MM.1S (cell line): Measurements from ENCODE around the gene MAPRE3.

Experiments
- DNase-seq: peaks from one replicate; pipeline ENCODE4 v3.0.0-alpha.2; 2015
- H2AFZ ChIP-seq: fragments of 300-600 bp; sonication (generic); 2 replicates; pipeline ENCODE4 v1.6.0; 2016; ENCODE audit warnings: antibody characterized with exemption, low read length
- H3F3A ChIP-seq: fragments of 300-600 bp; sonication (generic); 2 replicates; pipeline ENCODE4 v1.6.1; 2016; ENCODE audit warnings: mild to moderate bottlenecking, antibody characterized with exemption, low read length, moderate library complexity, mixed read lengths; ENCODE audit not compliant: insufficient read depth
- H3K27ac ChIP-seq: fragments of 300-600 bp; sonication (generic); 2 replicates; pipeline ENCODE4 v1.5.1; 2016; ENCODE audit warnings: mild to moderate bottlenecking, low read length
- H3K27me3 ChIP-seq: fragments of 300-600 bp; sonication (generic); replicated peaks from 2 replicates; pipeline ENCODE4 v1.6.0; 2016; ENCODE audit warnings: low read length; ENCODE audit not compliant: insufficient read depth
- H3K36me3 ChIP-seq: fragments of 300-600 bp; sonication (generic); replicated peaks from 2 replicates; pipeline ENCODE4 v1.6.1; 2016; ENCODE audit warnings: mild to moderate bottlenecking, low read length, mixed read lengths; ENCODE audit not compliant: insufficient read depth
- H3K4me1 ChIP-seq: fragments of 300-600 bp; sonication (generic); 2 replicates; pipeline ENCODE4 v1.6.1; 2016; ENCODE audit warnings: low read length, mixed read lengths
- H3K4me2 ChIP-seq: fragments of 300-600 bp; sonication (generic); 2 replicates; pipeline ENCODE4 v1.6.0; 2016; ENCODE audit warnings: low read depth, low read length
- H3K4me3 ChIP-seq: fragments of 300-600 bp; sonication (generic); 2 replicates; pipeline ENCODE4 v1.5.1; 2016; ENCODE audit warnings: low read length, mixed read lengths
- H3K79me2 ChIP-seq: fragments of 300-600 bp; sonication (generic); 2 replicates; pipeline ENCODE4 v1.6.1; 2016; ENCODE audit warnings: mixed run types, low read length, mixed read lengths
- H3K9ac ChIP-seq: fragments of 300-600 bp; sonication (generic); 2 replicates; pipeline ENCODE4 v1.6.1; 2016; ENCODE audit warnings: low read length, mixed read lengths
- H3K9me2 ChIP-seq: fragments of 300-600 bp; sonication (generic); replicated peaks from 2 replicates; pipeline ENCODE4 v1.6.1; 2016; ENCODE audit warnings: mild to moderate bottlenecking, low read length, mixed read lengths; ENCODE audit not compliant: insufficient read depth
- H3K9me3 ChIP-seq: fragments of 300-600 bp; sonication (generic); replicated peaks from 2 replicates; pipeline ENCODE4 v1.6.1; 2016; ENCODE audit warnings: mild to moderate bottlenecking, low read length, mixed read lengths; ENCODE audit not compliant: insufficient read depth
- H4K20me1 ChIP-seq: fragments of 300-600 bp; sonication (generic); 2 replicates; pipeline ENCODE4 v1.6.1; 2016; ENCODE audit warnings: mild to moderate bottlenecking, low read length, moderate library complexity, mixed read lengths; ENCODE audit not compliant: insufficient read depth
- CTCF ChIP-seq: fragments of 300-600 bp; sonication (generic); IDR thresholded peaks from 2 replicates; pipeline ENCODE4 v1.5.1; 2016; ENCODE audit warnings: antibody characterized with exemption, low read length, mixed read lengths
- EZH2 ChIP-seq: fragments of 300-600 bp; sonication (generic); optimal IDR thresholded peaks from 2 replicates; pipeline ENCODE3; 2017; ENCODE audit warnings: low read depth, mild to moderate bottlenecking, antibody characterized with exemption, low read length, mixed read lengths
- EZH2phosphoT487 ChIP-seq: fragments of 300-600 bp; sonication (generic); IDR thresholded peaks from 2 replicates; pipeline ENCODE4 v1.6.1; 2018; ENCODE audit warnings: antibody characterized with exemption, low read length

The MAPRE3 gene

GRCh38 chr2:26994983-26995382, 24.5 kb downstream of the MAPRE3 start:
- DNase-seq: no peak
- Histone ChIP-seq H3K36me3 (no peaks in the 10 kb centered on the region), H3K4me3 (no peak overlapping the region), H3F3A (no peaks in the 10 kb centered on the region), H3K79me2 (no peaks in the 10 kb centered on the region), H2AFZ (no peak overlapping the region), H3K9me2 (no peaks in the 10 kb centered on the region), H3K9ac (no peak overlapping the region), H3K4me1 (no peaks in the 10 kb centered on the region), H4K20me1 (no peaks in the 10 kb centered on the region), H3K9me3 (no peaks in the 10 kb centered on the region), H3K4me2 (no peak overlapping the region), H3K27me3 (no peaks in the 10 kb centered on the region), H3K27ac (no peak overlapping the region)
- no peak for TF ChIP-seq EZH2
- TF ChIP-seq CTCF: no peak
- TF ChIP-seq EZH2phosphoT487: no peak

- Histone ChIP-seq H3K79me2 (no peaks in the 10 kb centered on the region), H3K4me1 (no peaks in the 10 kb centered on the region), H3K4me2 (no peak overlapping the region), H2AFZ (no peak overlapping the region), H3K9me2 (no peaks in the 10 kb centered on the region), H3K36me3 (no peaks in the 10 kb centered on the region), H3K4me3 (no peak overlapping the region), H3K9me3 (no peaks in the 10 kb centered on the region), H4K20me1 (no peaks in the 10 kb centered on the region), H3F3A (no peaks in the 10 kb centered on the region), H3K27ac (no peak overlapping the region), H3K27me3 (no peaks in the 10 kb centered on the region), H3K9ac (no peak overlapping the region)
- DNase-seq: no peak
- TF ChIP-seq EZH2 (no peak), EZH2phosphoT487 (no peak), CTCF (no peak)
These were observed 27.0 kb downstream of the MAPRE3 start for GRCh38 chr2:26997394-26997793.

DNA sequence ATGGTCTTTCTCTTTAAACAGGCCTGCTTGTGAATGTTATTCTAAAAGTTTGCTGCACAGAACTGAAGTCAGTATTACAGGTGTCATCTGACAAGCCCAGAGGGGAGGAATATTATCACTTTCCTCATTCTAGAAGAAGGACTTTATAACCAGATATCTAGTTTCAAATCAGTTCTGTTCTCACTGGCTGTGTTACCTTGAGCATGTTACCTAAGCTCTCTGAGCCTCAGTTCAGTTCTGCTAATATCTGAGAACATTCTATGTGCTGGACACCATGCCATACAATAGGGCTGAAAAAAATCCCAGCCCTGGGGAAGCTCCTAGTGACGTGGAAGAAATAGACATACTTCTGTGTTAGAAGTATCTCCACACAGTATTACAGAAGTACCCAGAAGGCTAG, 27.9 kb downstream of the MAPRE3 start:
- Histone ChIP-seq H3K4me1 (no peaks in the 10 kb centered on the region), H3K79me2 (no peaks in the 10 kb centered on the region), H4K20me1 (no peaks in the 10 kb centered on the region), H2AFZ (no peak overlapping the region), H3K9me3 (no peaks in the 10 kb centered on the region), H3K9ac (no peak overlapping the region), H3F3A (no peaks in the 10 kb centered on the region), H3K36me3 (no peaks in the 10 kb centered on the region), H3K27ac (no peak overlapping the region), H3K4me2 (no peak overlapping the region), H3K27me3 (no peaks in the 10 kb centered on the region), H3K4me3 (no peak overlapping the region), H3K9me2 (no peaks in the 10 kb centered on the region)
- TF ChIP-seq CTCF (no peak), EZH2 (no peak), EZH2phosphoT487 (no peak)
- DNase-seq: no peak

DNA sequence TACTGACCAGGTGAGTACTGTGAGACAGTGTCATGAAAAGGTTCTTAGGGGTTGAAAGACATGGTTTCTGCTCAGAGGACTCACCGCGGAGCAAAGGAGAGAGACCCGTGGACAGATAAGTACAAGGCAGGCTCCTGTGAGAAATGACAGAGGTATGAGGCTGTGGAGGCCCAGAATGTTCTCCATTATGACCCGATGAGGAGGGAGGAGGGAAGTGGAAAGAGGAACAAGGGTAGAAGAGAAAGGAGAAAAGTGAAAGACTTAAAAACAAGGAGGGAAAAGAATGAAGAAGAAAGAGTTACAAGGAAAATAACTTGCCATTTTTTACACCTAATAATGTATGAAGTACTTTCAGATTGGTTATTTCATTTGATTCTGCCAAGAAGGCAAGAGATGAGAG, 29.8 kb downstream of the MAPRE3 start:
- Histone ChIP-seq H3K9me3 (no peaks in the 10 kb centered on the region), H3K4me3 (no peak overlapping the region), H3K9ac (no peak overlapping the region), H4K20me1 (no peaks in the 10 kb centered on the region), H3K4me2 (no peak overlapping the region), H2AFZ (no peak overlapping the region), H3K27ac (no peak overlapping the region), H3K9me2 (no peaks in the 10 kb centered on the region), H3K4me1 (no peaks in the 10 kb centered on the region), H3K27me3 (no peaks in the 10 kb centered on the region), H3F3A (no peaks in the 10 kb centered on the region), H3K36me3 (no peaks in the 10 kb centered on the region), H3K79me2 (no peaks in the 10 kb centered on the region)
- no peak for DNase-seq
- no peak for TF ChIP-seq EZH2phosphoT487
- TF ChIP-seq EZH2: no peak
- TF ChIP-seq CTCF: no peak
